Right atrium auricular region (tissue), 2 donors: ENCODE measurements around the gene SEMA5A. TPM values are rescaled to one million over a fixed set of nuclear protein-coding genes. Genes with fewer than 3 reads are reported as not detected.

ENCODE experiments used
- DNase-seq: peaks from one replicate; pipeline ENCODE4 v3.0.0-alpha.2; 2019; ENCODE audit warnings: low spot score
- H3K27ac ChIP-seq, 2 donors: fragments of 200-600 bp; sonication (generic); 1 replicate in 1 of 2; 2 replicates in 1 of 2; pipeline ENCODE4 v1.5.1; 2016 to 2019
- H3K27me3 ChIP-seq, 2 donors: fragments of 200-600 bp; sonication (generic); one replicate each; pipeline versions ENCODE4 v1.5.1 to v1.6.0; 2017 to 2019
- H3K36me3 ChIP-seq: fragments of 200-600 bp; sonication (generic); one replicate; pipeline ENCODE4 v1.5.1; 2016
- H3K4me1 ChIP-seq, 2 donors: fragments of 200-600 bp; sonication (generic); one replicate each; pipeline versions ENCODE4 v1.5.1 to v1.6.0; 2017 to 2019
- H3K4me3 ChIP-seq, 2 donors: fragments of 200-600 bp; sonication (generic); 1 replicate in 1 of 2; 2 replicates in 1 of 2; pipeline ENCODE4 v1.5.1; 2017 to 2019; ENCODE audit warnings: mild to moderate bottlenecking in 1 of 2, moderate library complexity in 1 of 2
- H3K9me3 ChIP-seq, 2 donors: fragments of 200-600 bp; sonication (generic); one replicate each; pipeline ENCODE4 v1.5.1; 2019
- CTCF ChIP-seq, 2 donors: fragments of 200-600 bp; sonication (generic); IDR thresholded peaks; one replicate each; pipeline ENCODE4 v1.5.1; 2019; ENCODE audit warnings: antibody characterized with exemption in 2 of 2
- total RNA-seq, 2 donors: library from RNA; depleted of rRNA; stranded (reverse); fragments of >200 nt; gene quantifications; one replicate each; pipeline ENCODE4 v1.1.0, GENCODE V29; 2016

Gene SEMA5A
- total RNA-seq, 2 donors from 2014 or later = 14.1 to 26.2 TPM

DNA sequence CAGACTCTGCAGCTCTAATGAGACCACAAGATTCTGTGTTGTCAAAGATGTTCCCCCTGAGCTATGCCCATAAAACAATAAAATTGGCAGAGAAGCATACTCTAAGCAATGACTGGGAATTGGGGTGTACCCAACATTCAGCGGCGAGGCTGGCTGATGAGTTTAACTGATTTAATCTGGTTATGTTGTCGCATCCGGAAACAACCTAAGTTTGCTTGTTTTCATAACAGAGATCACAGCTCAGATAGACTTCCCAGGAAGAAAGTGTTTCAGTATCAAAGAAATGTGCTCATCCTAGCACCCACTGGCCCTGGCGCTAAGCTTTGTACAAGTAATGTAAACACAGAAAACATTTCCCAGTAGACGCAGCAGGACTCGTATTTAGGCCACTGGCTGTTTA is 7.4 kb downstream of the SEMA5A start:
- no peak for DNase-seq
- no peak overlapping the region for H3K4me3 ChIP-seq
- H3K27me3 ChIP-seq = no peaks in the 10 kb centered on the region
- H3K4me1 ChIP-seq = peaks cover 0 to 52% of the 10 kb centered on the region in 2 donors
- H3K9me3 ChIP-seq = no peaks in the 10 kb centered on the region
- H3K27ac ChIP-seq = no peak overlapping the region
- no peaks in the 10 kb centered on the region for H3K36me3 ChIP-seq
- no peak for TF ChIP-seq CTCF (IDR thresholded peaks at IDR 0.05)

- peak overlapping the region; percentile 28 to 73 for H3K27ac ChIP-seq
- no peaks in the 10 kb centered on the region for H3K9me3 ChIP-seq
- no peak for DNase-seq
- H3K36me3 ChIP-seq = no peaks in the 10 kb centered on the region
- H3K4me1 ChIP-seq = peaks cover 0 to 50% of the 10 kb centered on the region in 2 donors
- no peak overlapping the region for H3K4me3 ChIP-seq
- TF ChIP-seq CTCF (IDR thresholded peaks at IDR 0.05) = no peak
- H3K27me3 ChIP-seq = no peaks in the 10 kb centered on the region
These were observed 8.4 kb downstream of the SEMA5A start for GRCh38 chr5:9537223-9538141.

DNA sequence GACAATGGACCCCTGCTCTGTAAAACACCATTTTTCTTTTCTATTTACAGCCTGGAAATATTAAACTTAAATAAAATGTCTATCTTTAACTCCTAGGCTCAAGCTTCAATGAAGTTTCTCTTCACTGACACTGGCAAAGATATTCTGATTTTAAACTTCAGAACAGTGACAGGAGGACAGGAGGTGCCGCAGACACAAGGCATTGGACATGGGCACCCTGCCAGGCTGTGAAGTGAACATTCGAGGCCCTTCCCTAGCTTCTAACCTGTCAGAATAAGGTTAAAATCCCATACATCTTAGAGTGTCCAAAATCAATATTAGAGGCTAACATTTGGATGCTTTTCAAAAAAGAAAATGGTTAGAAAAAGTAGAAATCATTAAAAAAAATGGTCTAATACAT is 9.2 kb downstream of the SEMA5A start:
- peaks cover 0 to 46% of the 10 kb centered on the region in 2 donors for H3K4me1 ChIP-seq
- no peak for TF ChIP-seq CTCF (IDR thresholded peaks at IDR 0.05)
- no peaks in the 10 kb centered on the region for H3K27me3 ChIP-seq
- no peaks in the 10 kb centered on the region for H3K9me3 ChIP-seq
- no peak overlapping the region for H3K4me3 ChIP-seq
- DNase-seq = no peak
- no peaks in the 10 kb centered on the region for H3K36me3 ChIP-seq
- peak overlapping the region; percentile 27 to 73 for H3K27ac ChIP-seq

- no peak for TF ChIP-seq CTCF (IDR thresholded peaks at IDR 0.05)
- Histone ChIP-seq H3K9me3 (no peaks in the 10 kb centered on the region), H3K4me3 (no peak overlapping the region), H3K27me3 (no peaks in the 10 kb centered on the region), H3K4me1 (peaks cover 0 to 55% of the 10 kb centered on the region in 2 donors), H3K36me3 (no peaks in the 10 kb centered on the region), H3K27ac (peak overlapping the region; percentile 27 to 73)
- no peak for DNase-seq
These were observed 10.9 kb downstream of the SEMA5A start for GRCh38 chr5:9534881-9535517.

DNA sequence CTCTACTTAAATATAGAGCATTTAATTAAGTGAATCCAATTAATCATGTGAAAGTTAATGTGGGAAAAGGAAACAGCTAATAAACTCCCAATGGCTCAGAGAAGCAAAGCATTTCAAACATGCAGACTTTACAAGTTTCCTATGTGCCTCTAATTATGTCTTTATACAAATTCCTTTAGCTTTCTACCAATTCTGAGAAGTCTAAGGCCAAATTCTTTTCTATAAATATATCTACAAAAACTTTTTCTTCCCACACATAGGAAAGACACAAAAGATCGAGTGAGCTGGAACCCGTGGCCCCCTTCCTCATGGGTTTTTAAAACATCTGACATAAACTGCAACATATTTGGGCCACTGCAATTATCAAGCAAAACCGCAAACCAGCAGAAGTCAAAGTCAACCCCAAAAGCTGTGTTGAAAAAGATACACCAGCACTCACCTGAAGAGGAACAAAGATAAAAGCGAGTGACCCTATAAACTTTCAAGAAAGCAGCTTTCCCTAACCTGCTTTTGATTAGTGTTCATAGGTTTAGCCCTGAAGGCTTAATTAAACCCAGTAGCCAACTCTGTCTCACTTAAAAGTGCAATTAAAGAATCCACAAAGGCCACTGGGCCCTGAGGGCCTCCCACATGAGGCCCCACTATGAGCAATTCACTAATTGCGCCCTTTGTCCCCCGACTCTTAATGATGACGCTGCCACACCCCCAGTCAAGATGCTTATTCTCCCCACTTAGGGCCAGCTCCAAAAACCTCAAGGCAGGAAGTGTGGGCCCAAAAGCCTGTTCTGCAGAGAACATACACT is 12.1 kb downstream of the SEMA5A start:
- no peak for DNase-seq
- Histone ChIP-seq H3K9me3 (no peaks in the 10 kb centered on the region), H3K27ac (peak overlapping the region in 1 of 2 donors; percentile 73), H3K27me3 (no peaks in the 10 kb centered on the region), H3K36me3 (no peaks in the 10 kb centered on the region), H3K4me1 (peaks cover 0 to 65% of the 10 kb centered on the region in 2 donors), H3K4me3 (no peak overlapping the region)
- no peak for TF ChIP-seq CTCF (IDR thresholded peaks at IDR 0.05)
